Frontal cortex (tissue), 4 donors: Measurements from ENCODE around the gene UFSP1. TPM values are rescaled to one million over a fixed set of nuclear protein-coding genes. Genes with fewer than 3 reads are reported as not detected.
"Not testable (repeated sequence)": the region's sequence is repeated elsewhere in the genome, so short reads cannot be mapped to it uniquely, and the experiment has no call there.

Experiments
- DNase-seq, 2 donors: peaks; one replicate each; pipeline ENCODE4 v3.0.0; 2012; ENCODE audit warnings: low spot score in 2 of 2
- FAIRE-seq: peaks from 2 replicates; lab custom pipeline; 2012; peaks lifted over from hg19 to GRCh38; lab: Jason Lieb, UNC
- small RNA-seq: library from RNA; depleted of rRNA; stranded (forward); fragments of <200 nt; gene quantifications from one replicate; pipeline ENCODE3, GENCODE V24; 2014
- total RNA-seq: library from RNA; depleted of rRNA; stranded (reverse); fragments of >200 nt; gene quantifications from one replicate; pipeline ENCODE4 v1.2.3, GENCODE V29; 2014
- donor health status: control.
- donor health status: control.
- donor health status: control.

UFSP1 gene
- total RNA-seq, 1 donor from 2014 or later: 3.7 TPM

DNA sequence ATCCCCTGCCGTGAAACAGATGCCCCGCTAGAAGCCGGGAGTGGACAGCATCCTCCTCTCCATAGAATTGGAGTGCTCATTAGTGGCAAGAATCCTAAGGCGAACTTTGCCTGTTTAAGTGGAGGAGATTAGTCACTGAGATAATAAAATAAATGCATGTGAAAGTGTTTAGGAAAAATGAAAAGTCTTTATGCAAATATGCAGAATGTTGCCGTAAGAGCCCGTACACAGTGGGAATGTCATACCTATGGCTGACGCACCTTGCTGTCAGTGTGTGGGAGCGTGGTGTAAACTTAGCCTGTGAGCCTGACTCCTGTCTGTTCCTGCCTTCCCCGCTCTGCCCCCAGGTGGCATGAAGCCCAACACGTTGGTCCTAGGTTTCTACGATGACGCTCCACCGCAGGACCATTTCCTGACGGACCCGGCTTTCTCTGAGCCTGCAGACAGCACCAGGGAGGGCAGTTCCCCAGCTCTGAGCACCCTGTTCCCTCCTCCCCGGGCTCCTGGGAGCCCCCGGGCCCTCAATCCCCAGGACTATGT lies 24.1 kb downstream of the UFSP1 start:
- no peak for FAIRE-seq
- no peak for DNase-seq

DNA sequence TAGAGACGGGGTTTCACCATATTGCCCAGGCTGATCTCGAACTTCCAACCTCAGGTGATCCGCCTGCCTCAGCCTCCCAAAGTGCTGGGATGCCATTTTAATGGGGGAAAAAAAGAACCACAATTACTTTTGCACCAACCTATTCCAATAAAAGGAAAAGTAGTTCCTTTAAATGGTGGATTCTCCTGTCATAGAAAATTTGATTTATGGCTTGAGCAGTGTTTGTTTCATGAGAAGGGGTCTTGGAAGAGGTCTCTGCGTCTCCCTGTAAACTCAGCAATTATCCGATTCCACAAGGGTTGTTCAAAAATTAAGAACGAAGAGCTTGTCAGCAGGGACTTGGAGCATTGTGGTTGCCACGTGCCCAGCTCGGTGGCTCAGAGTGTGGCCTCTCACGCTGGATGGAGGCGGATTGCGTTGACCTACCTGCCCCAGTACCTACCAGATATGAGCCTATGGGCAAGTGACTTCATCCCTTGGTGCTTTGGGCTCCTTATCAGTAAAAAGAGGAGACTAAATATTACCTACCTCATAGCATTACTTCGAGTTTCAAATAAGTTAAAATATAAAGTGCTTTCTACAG lies 25.2 kb downstream of the UFSP1 start:
- FAIRE-seq: no peak
- peak in 1 of 2 donors; percentile 17 for DNase-seq

DNA sequence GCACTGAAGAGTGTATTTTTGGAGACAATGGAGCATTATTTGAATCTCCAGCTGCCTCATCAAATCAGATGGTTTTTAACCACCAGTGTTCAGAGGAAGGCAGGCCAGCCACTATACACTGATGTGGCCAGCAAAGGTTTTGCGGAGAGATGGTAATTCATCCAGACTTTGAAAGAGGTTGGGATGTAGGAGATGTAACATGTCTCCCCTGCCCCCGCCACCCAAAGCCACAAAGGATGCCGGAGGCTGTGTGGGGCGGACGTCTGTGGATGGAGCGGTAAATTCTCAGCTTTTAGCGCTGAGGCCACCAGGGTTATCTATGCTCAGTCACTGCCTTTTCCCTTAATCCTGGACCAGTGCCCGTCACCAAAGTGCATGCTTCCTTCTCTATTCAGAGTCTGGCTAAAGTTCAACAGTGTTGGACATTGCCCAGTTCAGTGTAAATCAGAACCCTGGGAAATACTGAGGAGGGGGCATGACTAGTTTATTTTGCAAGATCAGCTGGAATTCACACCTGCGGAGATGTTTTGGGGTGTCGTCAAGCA lies 26.0 kb downstream of the UFSP1 start:
- FAIRE-seq (no peak), DNase-seq (peak in 1 of 2 donors; percentile 45)

DNA sequence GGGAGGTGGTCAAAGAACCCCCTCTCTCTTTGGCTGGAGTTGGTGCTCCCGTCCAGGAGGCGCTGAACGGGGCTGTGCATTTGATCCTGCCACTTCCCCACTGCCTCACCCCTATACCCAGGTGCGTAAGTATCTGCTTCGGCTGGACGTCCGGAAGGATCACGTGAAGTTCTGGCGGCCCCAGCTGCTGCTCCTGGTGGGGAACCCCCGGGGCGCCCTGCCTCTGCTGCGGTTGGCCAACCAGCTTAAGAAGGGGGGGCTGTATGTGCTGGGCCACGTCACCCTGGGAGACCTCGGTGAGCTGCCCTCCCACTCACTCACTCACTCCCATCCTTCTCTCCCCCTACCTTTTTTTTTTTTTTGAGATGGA lies 27.9 kb downstream of the UFSP1 start:
- FAIRE-seq (no peak), DNase-seq (no peak)

DNA sequence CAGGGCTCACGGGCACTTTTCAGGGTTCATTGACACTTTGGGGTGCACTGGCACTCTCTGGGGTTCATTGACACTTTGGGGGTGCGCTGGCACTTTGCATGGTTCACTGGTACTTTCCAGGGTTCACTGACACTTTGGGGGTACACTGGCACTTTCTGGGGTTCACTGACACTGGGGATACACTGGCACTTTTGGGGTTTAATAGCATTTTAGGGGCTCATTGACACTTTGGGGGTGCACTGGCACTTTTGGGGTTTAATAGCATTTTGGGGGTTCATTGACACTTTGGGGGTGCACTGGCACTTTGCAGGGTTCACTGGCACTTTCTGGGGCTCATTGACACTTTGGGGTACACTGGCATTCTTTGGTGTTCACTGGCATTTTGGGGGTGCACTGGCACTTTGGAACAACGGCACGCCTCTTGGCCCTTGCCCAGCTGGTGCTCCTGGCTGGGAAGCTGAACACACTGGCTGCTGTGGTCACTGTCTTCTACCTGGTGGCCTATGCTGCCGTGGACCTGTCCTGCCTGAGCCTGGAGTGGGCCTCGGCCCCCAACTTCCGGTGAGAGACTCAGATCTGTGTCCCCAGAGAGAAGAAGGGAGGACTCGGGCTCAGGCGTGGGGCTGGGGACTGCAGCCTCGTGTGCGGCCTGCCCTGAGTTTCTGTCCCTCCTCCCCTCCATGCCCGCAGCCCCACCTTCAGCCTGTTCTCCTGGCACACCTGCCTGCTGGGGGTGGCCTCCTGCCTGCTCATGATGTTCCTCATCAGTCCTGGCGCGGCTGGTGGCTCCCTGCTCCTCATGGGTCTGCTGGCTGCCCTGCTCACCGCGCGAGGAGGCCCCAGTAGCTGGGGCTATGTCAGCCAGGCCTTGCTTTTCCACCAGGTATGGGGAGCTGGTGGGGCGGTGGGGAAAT lies 28.6 kb downstream of the UFSP1 start:
- FAIRE-seq (no peak), DNase-seq (peak; percentile 2 to 3)

DNA sequence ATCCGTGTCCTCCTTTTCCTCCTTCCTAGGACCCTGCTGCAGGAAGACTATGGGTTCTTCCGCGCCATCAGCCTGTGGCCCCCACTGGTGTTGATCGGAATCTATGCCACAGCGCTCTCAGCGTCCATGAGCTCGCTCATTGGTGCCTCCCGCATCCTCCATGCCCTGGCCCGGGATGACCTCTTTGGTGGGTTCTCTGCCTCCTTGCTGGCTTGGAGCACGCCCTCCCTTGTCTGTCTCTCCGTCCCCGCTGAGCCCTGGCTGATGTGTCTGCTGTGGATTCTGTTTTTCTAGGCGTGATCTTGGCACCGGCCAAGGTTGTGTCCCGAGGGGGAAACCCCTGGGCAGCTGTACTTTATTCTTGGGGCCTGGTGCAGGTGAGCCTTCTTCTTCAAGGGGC lies 29.7 kb downstream of the UFSP1 start:
- DNase-seq (peak; percentile 3 to 12), FAIRE-seq (no peak)

DNA sequence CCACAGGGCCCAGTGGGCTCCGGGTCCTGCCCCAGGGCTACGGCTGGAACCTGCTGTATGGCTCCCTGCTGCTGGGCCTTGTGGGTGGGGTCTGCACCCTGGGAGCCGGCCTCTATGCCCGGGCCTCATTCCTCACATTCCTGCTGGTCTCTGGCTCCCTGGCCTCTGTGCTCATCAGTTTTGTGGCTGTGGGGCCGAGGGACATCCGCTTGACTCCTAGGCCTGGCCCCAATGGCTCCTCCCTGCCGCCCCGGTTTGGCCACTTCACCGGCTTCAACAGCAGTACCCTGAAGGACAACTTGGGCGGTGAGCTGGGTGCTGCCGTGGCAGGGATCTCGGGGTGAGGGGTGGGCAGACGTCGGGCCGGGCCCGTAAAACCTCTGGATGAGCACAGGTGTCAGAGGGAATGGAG lies 32.6 kb downstream of the UFSP1 start:
- peak in 1 of 2 donors; percentile 1 for DNase-seq
- FAIRE-seq: no peak

DNA sequence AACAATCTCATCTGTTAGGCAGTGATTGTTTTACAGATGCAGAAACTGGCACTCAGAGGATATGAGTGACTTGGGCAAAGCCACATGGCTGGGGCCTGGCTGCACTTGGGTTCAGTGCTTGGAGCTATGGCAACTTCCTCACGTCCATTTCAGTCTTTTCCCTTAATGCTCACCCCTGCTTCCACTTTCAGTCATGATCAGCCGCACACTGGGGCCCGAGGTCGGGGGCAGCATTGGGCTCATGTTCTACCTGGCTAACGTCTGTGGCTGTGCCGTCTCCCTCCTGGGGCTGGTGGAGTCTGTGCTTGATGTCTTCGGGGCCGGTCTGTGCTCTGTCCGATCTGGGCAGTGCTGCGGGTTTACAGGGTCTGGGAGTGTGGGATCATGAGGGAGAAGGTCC lies 34.0 kb downstream of the UFSP1 start:
- no peak for FAIRE-seq
- peak in 1 of 2 donors; percentile 1 for DNase-seq

DNA sequence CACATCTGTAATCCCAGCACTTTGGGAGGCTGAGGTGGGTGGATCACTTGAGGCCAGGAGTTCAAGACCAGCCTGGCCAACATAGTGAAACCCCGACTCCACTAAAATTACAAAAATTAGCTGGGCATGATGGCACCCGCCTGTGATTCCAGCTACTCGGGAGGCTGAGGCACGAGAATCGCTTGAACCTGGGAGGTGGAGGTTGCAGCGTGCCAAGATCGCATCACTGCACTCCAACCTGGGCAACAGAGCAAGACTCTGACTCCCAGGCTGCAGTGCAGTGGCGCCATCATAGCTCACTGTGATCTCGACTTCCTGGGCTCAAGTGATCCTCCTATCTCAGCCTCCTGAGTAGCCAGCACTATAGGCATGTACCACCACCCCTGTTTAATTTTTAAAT lies 34.6 kb downstream of the UFSP1 start:
- not testable (repeated sequence) for DNase-seq, FAIRE-seq

DNA sequence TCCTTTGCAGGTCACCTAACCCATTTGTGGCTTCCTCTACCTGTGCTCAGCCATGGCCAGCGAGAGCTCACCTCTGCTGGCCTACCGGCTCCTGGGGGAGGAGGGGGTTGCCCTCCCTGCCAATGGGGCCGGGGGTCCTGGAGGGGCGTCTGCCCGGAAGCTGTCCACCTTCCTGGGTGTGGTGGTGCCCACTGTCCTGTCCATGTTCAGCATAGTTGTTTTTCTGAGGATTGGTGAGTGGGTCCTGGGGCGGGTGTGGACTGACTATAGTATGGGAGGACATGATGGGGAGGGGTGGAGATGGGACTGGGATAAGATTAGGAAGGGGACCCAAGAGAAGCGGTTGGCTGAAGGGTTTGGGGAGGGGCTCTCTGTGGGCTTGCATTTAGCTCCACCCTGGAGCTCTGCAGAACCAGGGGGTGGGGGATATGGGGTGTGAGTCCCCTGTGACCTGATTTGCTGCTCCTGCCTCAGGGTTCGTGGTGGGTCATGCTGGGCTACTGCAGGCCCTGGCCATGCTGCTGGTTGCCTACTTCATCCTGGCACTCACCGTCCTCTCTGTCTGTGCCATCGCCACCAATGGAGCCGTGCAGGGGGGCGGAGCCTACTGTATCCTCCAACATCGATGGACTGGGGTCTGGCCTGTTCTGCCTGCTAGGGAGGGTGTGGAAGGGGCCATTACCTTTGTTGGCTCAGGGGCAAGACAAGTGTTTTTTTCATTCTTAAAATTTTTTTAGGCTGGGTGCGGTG lies 35.2 kb downstream of the UFSP1 start:
- FAIRE-seq: no peak
- DNase-seq: peak in 1 of 2 donors; percentile 14

DNA sequence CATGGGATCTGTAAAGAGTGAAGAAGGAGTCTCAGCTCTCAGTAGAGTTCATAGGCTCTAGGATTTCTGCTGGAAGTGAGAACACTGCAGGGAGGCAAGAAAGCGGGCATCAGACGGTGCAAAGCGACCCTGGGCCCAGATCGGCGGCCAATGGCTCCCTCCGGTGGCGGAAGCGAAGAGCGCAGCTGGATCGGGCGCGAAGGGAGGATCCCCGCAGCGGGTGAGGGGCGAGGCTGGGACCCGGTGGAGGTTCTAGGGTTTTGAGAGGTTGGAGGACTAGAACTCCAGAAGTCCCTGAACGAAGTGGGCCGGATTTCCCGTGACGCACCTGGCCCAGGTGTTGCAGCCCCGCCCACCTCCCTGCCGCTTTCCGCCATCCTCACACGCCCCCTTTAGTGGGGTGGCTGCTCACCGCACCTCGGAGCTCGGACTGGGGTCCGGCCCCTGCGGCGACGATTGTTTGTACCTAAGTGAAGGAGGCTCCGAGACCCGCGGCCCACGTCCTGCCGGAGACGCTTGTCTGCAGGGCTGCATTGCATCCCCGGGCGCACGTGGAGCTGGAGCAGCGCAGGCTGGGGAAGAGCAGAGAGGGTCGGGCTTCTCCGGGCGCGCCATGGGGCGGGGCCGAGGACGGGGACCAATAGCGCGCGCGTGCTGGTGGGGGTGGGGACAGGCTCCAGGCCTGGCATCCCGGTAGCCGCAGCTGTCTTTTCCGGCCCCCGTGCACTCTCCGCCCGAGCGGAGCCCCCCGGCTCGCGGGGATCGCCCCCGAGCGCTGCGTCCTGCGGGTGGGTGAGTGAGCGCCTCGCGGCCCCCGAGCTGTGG lies 37.3 kb downstream of the UFSP1 start, which contains the start of gene SLC12A9:
TSS of gene SLC12A9 (plus strand) at position 666 of the 825 bp plus-strand sequence. CDS start 1,485 bp downstream, outside the sequence.
- FAIRE-seq: no peak
- DNase-seq: peak; percentile 93 to 96

DNA sequence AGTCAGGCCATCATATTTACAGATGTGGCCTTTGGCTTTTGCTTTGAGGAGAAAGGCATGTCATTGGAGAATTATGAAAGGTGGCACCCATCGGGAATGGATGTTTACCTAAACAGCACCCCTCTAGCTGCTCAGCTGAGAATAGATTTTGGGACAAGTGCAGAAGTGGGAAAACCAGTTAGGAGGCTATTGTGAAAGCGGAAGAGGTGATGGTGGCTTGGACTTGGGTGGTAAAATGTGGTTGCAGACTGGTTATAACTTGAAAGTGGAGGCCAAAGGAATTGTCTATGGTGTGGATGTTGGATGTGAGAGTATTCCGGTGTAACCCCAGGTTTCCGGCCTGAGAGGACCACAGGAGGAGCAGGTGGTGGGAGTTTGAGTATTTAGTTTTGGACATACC lies 42.2 kb downstream of the UFSP1 start:
- FAIRE-seq: no peak

DNA sequence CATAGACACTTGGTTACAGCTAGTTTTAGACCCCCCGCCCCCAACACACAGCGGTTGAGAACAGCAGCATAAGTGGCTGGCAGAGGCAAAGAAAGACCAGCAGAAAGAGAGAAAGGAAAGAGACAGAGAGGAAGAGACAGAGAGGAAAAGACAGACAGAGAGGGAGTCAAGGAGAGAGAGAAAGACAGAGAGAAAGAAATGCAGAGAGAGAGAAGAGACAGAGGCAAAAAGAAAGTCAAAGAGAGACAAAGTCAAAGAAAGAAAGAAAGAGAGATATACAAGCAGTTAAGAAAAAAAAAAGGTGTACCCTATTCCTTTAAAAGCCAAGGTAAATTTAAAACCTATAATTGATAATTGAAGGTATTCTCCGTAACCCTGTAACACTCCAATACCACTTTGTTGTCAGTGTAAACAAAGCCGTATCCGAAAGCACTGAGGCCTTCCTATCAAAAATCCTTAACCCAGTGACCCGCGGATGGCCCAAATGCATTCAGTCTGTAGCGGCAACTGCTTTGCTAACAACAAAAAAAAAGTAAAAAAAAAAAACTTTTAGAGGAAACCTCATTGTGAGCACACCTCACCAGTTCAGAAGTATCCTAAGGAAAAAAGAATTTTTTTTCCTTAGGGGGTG lies 48.9 kb downstream of the UFSP1 start:
- DNase-seq (no peak), FAIRE-seq (no peak)

More for the DNA sequence above, 42.2 kb downstream of the UFSP1 start:
- no peak for DNase-seq

DNA sequence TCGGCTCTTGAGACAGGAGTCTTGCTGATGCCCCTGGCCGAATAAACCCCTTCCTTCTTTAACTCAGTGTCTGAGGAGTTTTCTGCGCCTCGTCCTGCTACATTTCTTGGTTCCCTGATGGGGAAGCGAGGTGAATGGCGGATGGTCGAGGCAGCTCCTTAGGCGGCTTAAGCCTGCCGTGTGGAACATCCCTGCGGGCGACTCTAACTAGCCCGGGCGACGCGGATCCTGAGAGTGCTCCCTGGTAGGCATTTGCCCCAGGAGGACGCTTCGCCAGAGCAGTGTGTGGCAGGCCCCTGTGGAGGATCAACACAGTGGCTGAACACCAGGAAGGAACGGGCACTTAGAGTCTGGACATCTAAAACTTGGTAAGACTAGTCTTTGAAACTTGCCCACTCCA lies 50.2 kb downstream of the UFSP1 start:
- FAIRE-seq (no peak), DNase-seq (no peak)

Small RNA genes lying within 50 kb of the gene (small RNA-seq; reads per million reads assigned to genes)
- gene RN7SL549P: not detected
- gene RPS29P15: not detected

Other genes with a start within 250 kb of the UFSP1 start
- 2.9 TPM for gene TFR2, start 248.2 kb downstream of the UFSP1 start, total RNA-seq
- gene ACTL6B, start 233.3 kb downstream of the UFSP1 start, total RNA-seq: 163 TPM
- 72.6 TPM for gene GNB2, start 216.0 kb downstream of the UFSP1 start, total RNA-seq
- gene GIGYF1, start 195.5 kb downstream of the UFSP1 start, total RNA-seq: 15.1 TPM
- 52.6 TPM for gene POP7, start 183.6 kb downstream of the UFSP1 start, total RNA-seq
- gene EPO, start 169.2 kb downstream of the UFSP1 start, total RNA-seq: not detected
- not detected for gene ZAN, start 156.1 kb downstream of the UFSP1 start, total RNA-seq
- gene EPHB4, start 62.2 kb downstream of the UFSP1 start, total RNA-seq: 7.7 TPM
- gene SLC12A9, start 37.0 kb downstream of the UFSP1 start, total RNA-seq: 18.3 TPM
- gene TRIP6, start 22.3 kb downstream of the UFSP1 start, total RNA-seq: 4.1 TPM
- gene SRRT, start 14.6 kb downstream of the UFSP1 start, total RNA-seq: 23.2 TPM
- gene ACHE, start 6.2 kb upstream of the UFSP1 start, total RNA-seq: 11.0 TPM
- under 0.01 TPM for gene MUC3A, start 59.8 kb upstream of the UFSP1 start, total RNA-seq
- 0.41 TPM for gene MUC12, start 79.8 kb upstream of the UFSP1 start, total RNA-seq
- not detected for gene MUC17, start 130.4 kb upstream of the UFSP1 start, total RNA-seq
- gene TRIM56, start 195.8 kb upstream of the UFSP1 start, total RNA-seq: 0.82 TPM
- under 0.01 TPM for gene SERPINE1, start 237.4 kb upstream of the UFSP1 start, total RNA-seq